Astrocyte of the cerebellum (primary cell): ENCODE results near the gene TSEN15.

ENCODE experiments used
- DNase-seq: peaks from one replicate; pipeline ENCODE4 v3.0.0-alpha.2; 2011; ENCODE audit warnings: low read depth
- H3K4me3 ChIP-seq: 2 replicates; pipeline ENCODE4 v1.5.1; 2011; ENCODE audit warnings: mild to moderate bottlenecking, low read depth, low read length, moderate library complexity
- CTCF ChIP-seq: IDR thresholded peaks from 2 replicates; pipeline ENCODE4 v1.5.1; 2012; ENCODE audit warnings: low read length, low read depth, moderate library complexity, mild to moderate bottlenecking; ENCODE audit errors: missing control alignments
- in situ Hi-C: cut with HindIII; loops from 2 replicates; pipeline ENCODE4 v1.10.0; 2017; ENCODE audit warnings: low sequenced_read_pairs

Gene TSEN15

GRCh38 chr1:184014271-184014670 lies 37.3 kb upstream of the TSEN15 start:
- H3K4me3 ChIP-seq: no peak overlapping the region
- in situ Hi-C loops: no loop called here

GRCh38 chr1:184016169-184016568 lies 35.4 kb upstream of the TSEN15 start:
- no peak overlapping the region for H3K4me3 ChIP-seq

More at GRCh38 chr1:184014271-184014670, 37.3 kb upstream of the TSEN15 start:
- DNase-seq: no peak
- no peak for TF ChIP-seq CTCF

GRCh38 chr1:184017306-184017705 lies 34.2 kb upstream of the TSEN15 start:
- H3K4me3 ChIP-seq: no peak overlapping the region
- DNase-seq: no peak
- TF ChIP-seq CTCF: no peak
- in situ Hi-C loops: no loop called here

More at GRCh38 chr1:184016169-184016568, 35.4 kb upstream of the TSEN15 start:
- DNase-seq: no peak
- in situ Hi-C loops: no loop called here
- no peak for TF ChIP-seq CTCF

- no peak overlapping the region for H3K4me3 ChIP-seq
- DNase-seq: no peak
- TF ChIP-seq CTCF: no peak
- in situ Hi-C loops: no loop called here
Measured at GRCh38 chr1:184018622-184019021, 32.9 kb upstream of the TSEN15 start.

- no peak for TF ChIP-seq CTCF
- no peak for DNase-seq
- H3K4me3 ChIP-seq: no peak overlapping the region
- in situ Hi-C loops: no loop called here
Measured at GRCh38 chr1:184019069-184019468, 32.5 kb upstream of the TSEN15 start.

GRCh38 chr1:184019506-184019905 lies 32.0 kb upstream of the TSEN15 start:
- in situ Hi-C loops: no loop called here
- no peak for TF ChIP-seq CTCF
- no peak for DNase-seq

GRCh38 chr1:184020328-184020727 lies 31.2 kb upstream of the TSEN15 start:
- DNase-seq: no peak
- in situ Hi-C loops: no loop called here
- TF ChIP-seq CTCF: no peak
- H3K4me3 ChIP-seq: no peak overlapping the region

More at GRCh38 chr1:184019506-184019905, 32.0 kb upstream of the TSEN15 start:
- no peak overlapping the region for H3K4me3 ChIP-seq
